ENCODE data around the gene CCDC183. TPM values are rescaled to one million over a fixed set of nuclear protein-coding genes. Genes with fewer than 3 reads are reported as not detected.
"Not testable (repeated sequence)": the region's sequence is repeated elsewhere in the genome, so short reads cannot be mapped to it uniquely, and the experiment has no call there.

Gene CCDC183
- total RNA-seq, 8 experiments from 2014 or later: 0.61 to 3.3 (median 2.5) TPM

- ATAC-seq (replicated peaks in 6 of 8): no peak
- H3K27ac ChIP-seq: peak overlapping the region in 1 of 2 donors; percentile 34
- peaks cover 12 to 27% of the 10 kb centered on the region in 2 donors for H3K4me1 ChIP-seq (replicated peaks in 1 of 2)
- no peak overlapping the region for H3K4me3 ChIP-seq
- 70% methylated on average over 2 of the region's 14 CpGs; no CpG with 5 or more reads in 9 of the 10 experiments for WGBS, 10 experiments
- in situ Hi-C loops (cut with MboI; ENCODE audit: low pct_unique_long_range_greater_than_20kb in 2 of 9, low sequenced_read_pairs in 9 of 9, unreplicated experiment in 9 of 9): no loop called here
These were observed 32.5 kb upstream of the CCDC183 start for GRCh38 chr9:136763649-136764035.

- Histone ChIP-seq H3K4me1 (replicated peaks in 1 of 2) (peaks cover 12 to 27% of the 10 kb centered on the region in 2 donors), H3K4me3 (no peak within 1 kb of the TSS), H3K27ac (peak within 1 kb of the TSS in 1 of 2 donors; percentile 34)
- in situ Hi-C loops (cut with MboI; ENCODE audit: low pct_unique_long_range_greater_than_20kb in 2 of 9, low sequenced_read_pairs in 9 of 9, unreplicated experiment in 9 of 9): no loop called here
- WGBS, 10 experiments: 80% methylated on average over 3 of the region's 14 CpGs; no CpG with 5 or more reads in 9 of the 10 experiments
- ATAC-seq (replicated peaks in 6 of 8): no peak
These were observed 31.7 kb upstream of the CCDC183 start, which contains the start of gene LCN15 for GRCh38 chr9:136764301-136764891. TSS of gene LCN15 (minus strand) at chr9:136764518. CDS start at chr9:136764488, 30 bp downstream.

- WGBS, 10 experiments: 27 to 80% methylated on average over 2 to 3 of the region's 14 CpGs; no CpG with 5 or more reads in 8 of the 10 experiments
- in situ Hi-C loops (cut with MboI; ENCODE audit: low pct_unique_long_range_greater_than_20kb in 2 of 9, low sequenced_read_pairs in 9 of 9, unreplicated experiment in 9 of 9): no loop called here
- peaks cover 12 to 27% of the 10 kb centered on the region in 2 donors for H3K4me1 ChIP-seq (replicated peaks in 1 of 2)
- H3K27ac ChIP-seq: no peak overlapping the region
- ATAC-seq (replicated peaks in 6 of 8): no peak
- no peak overlapping the region for H3K4me3 ChIP-seq
These were observed 31.1 kb upstream of the CCDC183 start for GRCh38 chr9:136765041-136765440.

GRCh38 chr9:136765745-136766409, 30.3 kb upstream of the CCDC183 start:
- in situ Hi-C loops (cut with MboI; ENCODE audit: low pct_unique_long_range_greater_than_20kb in 2 of 9, low sequenced_read_pairs in 9 of 9, unreplicated experiment in 9 of 9); ATAC-seq (replicated peaks in 6 of 8); H3K27ac ChIP-seq; H3K4me3 ChIP-seq: not testable (repeated sequence)
- peaks cover 12 to 27% of the 10 kb centered on the region in 2 donors for H3K4me1 ChIP-seq (replicated peaks in 1 of 2)
- 50 to 100% (median 78%) methylated on average over 1 to 10 of the region's 14 CpGs; no CpG with 5 or more reads in 1 of the 10 experiments for WGBS, 10 experiments

- WGBS, 10 experiments: 30 to 81% (median 68%) methylated on average over 2 to 5 of the region's 18 CpGs; no CpG with 5 or more reads in 3 of the 10 experiments
- peak in 3 of 8 experiments; percentile 18 to 42 (median 18) for ATAC-seq (replicated peaks in 6 of 8)
- H3K27ac ChIP-seq; in situ Hi-C loops (cut with MboI; ENCODE audit: low pct_unique_long_range_greater_than_20kb in 2 of 9, low sequenced_read_pairs in 9 of 9, unreplicated experiment in 9 of 9); H3K4me3 ChIP-seq: not testable (repeated sequence)
- peaks cover 9 to 22% of the 10 kb centered on the region in 2 donors for H3K4me1 ChIP-seq (replicated peaks in 1 of 2)
These were observed 29.6 kb upstream of the CCDC183 start for GRCh38 chr9:136766410-136767120.

- ATAC-seq (replicated peaks in 6 of 8): peak in 5 of 8 experiments; percentile 34 to 75 (median 37)
- Histone ChIP-seq H3K27ac (no peak overlapping the region), H3K4me3 (no peak overlapping the region), H3K4me1 (replicated peaks in 1 of 2) (peaks cover 2 to 5% of the 10 kb centered on the region in 2 donors)
- in situ Hi-C loops (cut with MboI; ENCODE audit: low pct_unique_long_range_greater_than_20kb in 2 of 9, low sequenced_read_pairs in 9 of 9, unreplicated experiment in 9 of 9): no loop called here
- WGBS, 10 experiments: no CpG with 5 or more reads among the region's 16 CpGs
These were observed 26.4 kb upstream of the CCDC183 start for GRCh38 chr9:136769710-136770191.

- no peak for ATAC-seq (replicated peaks in 6 of 8)
- in situ Hi-C loops (cut with MboI; ENCODE audit: low pct_unique_long_range_greater_than_20kb in 2 of 9, low sequenced_read_pairs in 9 of 9, unreplicated experiment in 9 of 9): no loop called here
- H3K4me1 ChIP-seq (replicated peaks in 1 of 2): peaks cover 0 to 1% of the 10 kb centered on the region in 2 donors
- no peak overlapping the region for H3K4me3 ChIP-seq
- 0 to 78% (median 41%) methylated on average over 1 to 3 of the region's 3 CpGs; no CpG with 5 or more reads in 5 of the 10 experiments for WGBS, 10 experiments
- H3K27ac ChIP-seq: no peak overlapping the region
These were observed 24.2 kb upstream of the CCDC183 start for GRCh38 chr9:136771907-136772415.

- in situ Hi-C loops (cut with MboI; ENCODE audit: low pct_unique_long_range_greater_than_20kb in 2 of 9, low sequenced_read_pairs in 9 of 9, unreplicated experiment in 9 of 9): no loop called here
- WGBS, 10 experiments: 25 to 78% (median 59%) methylated on average over 1 to 5 of the region's 7 CpGs; no CpG with 5 or more reads in 1 of the 10 experiments
- Histone ChIP-seq H3K4me3 (no peak overlapping the region), H3K4me1 (replicated peaks in 1 of 2) (no peaks in the 10 kb centered on the region), H3K27ac (no peak overlapping the region)
- peak in 6 of 8 experiments; percentile 28 to 73 (median 32) for ATAC-seq (replicated peaks in 6 of 8)
These were observed 22.6 kb upstream of the CCDC183 start for GRCh38 chr9:136773386-136774044.

- no peak overlapping the region for H3K4me3 ChIP-seq
- in situ Hi-C loops (cut with MboI; ENCODE audit: low pct_unique_long_range_greater_than_20kb in 2 of 9, low sequenced_read_pairs in 9 of 9, unreplicated experiment in 9 of 9): loop anchor here in 7 of 9 experiments (25.0 kb wide), 1 partner anchor 263 kb away; the partner anchor contains the start of genes ABCA2 (in 7 of the 7), FUT7 (in 7 of the 7) and NPDC1 (in 7 of the 7)
- WGBS, 10 experiments: 17 to 100% (median 75%) methylated on average over 1 to 7 of the region's 12 CpGs; no CpG with 5 or more reads in 1 of the 10 experiments
- H3K27ac ChIP-seq: no peak overlapping the region
- H3K4me1 ChIP-seq (replicated peaks in 1 of 2): no peaks in the 10 kb centered on the region
- peak in 2 of 8 experiments; percentile 11 to 23 for ATAC-seq (replicated peaks in 6 of 8)
These were observed 21.6 kb upstream of the CCDC183 start for GRCh38 chr9:136774416-136775045.

GRCh38 chr9:136775191-136775590, 20.9 kb upstream of the CCDC183 start:
- 60 to 87% (median 75%) methylated on average over 1 to 5 of the region's 6 CpGs; no CpG with 5 or more reads in 5 of the 10 experiments for WGBS, 10 experiments
- Histone ChIP-seq H3K27ac (no peak overlapping the region), H3K4me1 (replicated peaks in 1 of 2) (no peaks in the 10 kb centered on the region), H3K4me3 (no peak overlapping the region)
- in situ Hi-C loops (cut with MboI; ENCODE audit: low pct_unique_long_range_greater_than_20kb in 2 of 9, low sequenced_read_pairs in 9 of 9, unreplicated experiment in 9 of 9): loop anchor here in 7 of 9 experiments (25.0 kb wide), 1 partner anchor 262 kb away; the partner anchor contains the start of genes ABCA2 (in 7 of the 7), FUT7 (in 7 of the 7) and NPDC1 (in 7 of the 7)
- no peak for ATAC-seq (replicated peaks in 6 of 8)

- Histone ChIP-seq H3K4me1 (replicated peaks in 1 of 2) (no peaks in the 10 kb centered on the region), H3K27ac (no peak overlapping the region), H3K4me3 (no peak overlapping the region)
- 17 to 100% (median 62%) methylated on average over 1 to 7 of the region's 7 CpGs; no CpG with 5 or more reads in 2 of the 10 experiments for WGBS, 10 experiments
- in situ Hi-C loops (cut with MboI; ENCODE audit: low pct_unique_long_range_greater_than_20kb in 2 of 9, low sequenced_read_pairs in 9 of 9, unreplicated experiment in 9 of 9): loop anchor here in 7 of 9 experiments (25.0 kb wide), 1 partner anchor 260 kb away; the partner anchor contains the start of genes ABCA2 (in 7 of the 7), FUT7 (in 7 of the 7) and NPDC1 (in 7 of the 7)
- no peak for ATAC-seq (replicated peaks in 6 of 8)
These were observed 19.2 kb upstream of the CCDC183 start for GRCh38 chr9:136776947-136777346.
